ENCODE measurements around the gene TRAPPC2L. TPM values are rescaled to one million over a fixed set of nuclear protein-coding genes. Genes with fewer than 3 reads are reported as not detected.

Gene TRAPPC2L
- total and polyA plus RNA-seq, 2 experiments from 2014 or later: 59.3 to 167 TPM

DNA sequence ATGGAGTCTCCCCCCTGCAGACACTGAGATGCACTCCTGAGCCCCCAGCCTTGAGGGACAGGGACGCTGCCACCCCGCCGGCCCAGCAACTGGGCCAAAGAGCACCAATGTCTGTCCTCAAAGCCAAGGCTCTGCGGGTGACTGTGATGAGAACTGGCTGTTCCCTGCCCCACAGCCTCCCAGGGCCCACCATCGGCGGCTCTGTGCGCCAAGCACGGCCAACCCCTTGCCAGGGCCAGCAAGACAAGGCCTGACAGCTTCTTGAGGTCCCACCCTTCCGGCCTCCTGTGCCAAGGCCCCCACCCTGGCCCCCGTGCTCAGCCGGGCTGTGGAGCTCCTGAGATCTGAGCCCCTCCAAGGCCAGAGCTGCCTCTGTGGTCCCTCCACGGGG, 43.7 kb downstream of the TRAPPC2L start:
- Histone ChIP-seq H3K79me2 (replicated peaks; ENCODE audit: insufficient read depth) (no peaks in the 10 kb centered on the region), H3K27me3 (ENCODE audit: insufficient read depth) (no peaks in the 10 kb centered on the region)

More for the DNA sequence above, 43.7 kb downstream of the TRAPPC2L start:
- H3F3A ChIP-seq (replicated peaks; ENCODE audit: low read depth): no peaks in the 10 kb centered on the region
- Mint-ChIP-seq H3K27me3 (ENCODE audit: insufficient read depth, low read depth, poor library complexity) (peaks cover 7% of the 10 kb centered on the region), H3K4me3 (no peak overlapping the region), H3K4me1 (peaks cover 6% of the 10 kb centered on the region; the same call in 2 of the 3 replicates), H3K9me3 (no peaks in the 10 kb centered on the region), H3K36me3 (ENCODE audit: low read depth) (no peaks in the 10 kb centered on the region), H3K27ac (no peak overlapping the region)
- TF ChIP-seq, protein P1, sequence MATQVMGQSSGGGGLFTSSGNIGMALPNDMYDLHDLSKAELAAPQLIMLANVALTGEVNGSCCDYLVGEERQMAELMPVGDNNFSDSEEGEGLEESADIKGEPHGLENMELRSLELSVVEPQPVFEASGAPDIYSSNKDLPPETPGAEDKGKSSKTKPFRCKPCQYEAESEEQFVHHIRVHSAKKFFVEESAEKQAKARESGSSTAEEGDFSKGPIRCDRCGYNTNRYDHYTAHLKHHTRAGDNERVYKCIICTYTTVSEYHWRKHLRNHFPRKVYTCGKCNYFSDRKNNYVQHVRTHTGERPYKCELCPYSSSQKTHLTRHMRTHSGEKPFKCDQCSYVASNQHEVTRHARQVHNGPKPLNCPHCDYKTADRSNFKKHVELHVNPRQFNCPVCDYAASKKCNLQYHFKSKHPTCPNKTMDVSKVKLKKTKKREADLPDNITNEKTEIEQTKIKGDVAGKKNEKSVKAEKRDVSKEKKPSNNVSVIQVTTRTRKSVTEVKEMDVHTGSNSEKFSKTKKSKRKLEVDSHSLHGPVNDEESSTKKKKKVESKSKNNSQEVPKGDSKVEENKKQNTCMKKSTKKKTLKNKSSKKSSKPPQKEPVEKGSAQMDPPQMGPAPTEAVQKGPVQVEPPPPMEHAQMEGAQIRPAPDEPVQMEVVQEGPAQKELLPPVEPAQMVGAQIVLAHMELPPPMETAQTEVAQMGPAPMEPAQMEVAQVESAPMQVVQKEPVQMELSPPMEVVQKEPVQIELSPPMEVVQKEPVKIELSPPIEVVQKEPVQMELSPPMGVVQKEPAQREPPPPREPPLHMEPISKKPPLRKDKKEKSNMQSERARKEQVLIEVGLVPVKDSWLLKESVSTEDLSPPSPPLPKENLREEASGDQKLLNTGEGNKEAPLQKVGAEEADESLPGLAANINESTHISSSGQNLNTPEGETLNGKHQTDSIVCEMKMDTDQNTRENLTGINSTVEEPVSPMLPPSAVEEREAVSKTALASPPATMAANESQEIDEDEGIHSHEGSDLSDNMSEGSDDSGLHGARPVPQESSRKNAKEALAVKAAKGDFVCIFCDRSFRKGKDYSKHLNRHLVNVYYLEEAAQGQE (IDR thresholded peaks at IDR 0.05; ENCODE audit: unreplicated experiment): no peak
- no peak for TF ChIP-seq ZNF114 (CRISPR knock-in tag; IDR thresholded peaks at IDR 0.05)
- TF ChIP-seq, protein P2, sequence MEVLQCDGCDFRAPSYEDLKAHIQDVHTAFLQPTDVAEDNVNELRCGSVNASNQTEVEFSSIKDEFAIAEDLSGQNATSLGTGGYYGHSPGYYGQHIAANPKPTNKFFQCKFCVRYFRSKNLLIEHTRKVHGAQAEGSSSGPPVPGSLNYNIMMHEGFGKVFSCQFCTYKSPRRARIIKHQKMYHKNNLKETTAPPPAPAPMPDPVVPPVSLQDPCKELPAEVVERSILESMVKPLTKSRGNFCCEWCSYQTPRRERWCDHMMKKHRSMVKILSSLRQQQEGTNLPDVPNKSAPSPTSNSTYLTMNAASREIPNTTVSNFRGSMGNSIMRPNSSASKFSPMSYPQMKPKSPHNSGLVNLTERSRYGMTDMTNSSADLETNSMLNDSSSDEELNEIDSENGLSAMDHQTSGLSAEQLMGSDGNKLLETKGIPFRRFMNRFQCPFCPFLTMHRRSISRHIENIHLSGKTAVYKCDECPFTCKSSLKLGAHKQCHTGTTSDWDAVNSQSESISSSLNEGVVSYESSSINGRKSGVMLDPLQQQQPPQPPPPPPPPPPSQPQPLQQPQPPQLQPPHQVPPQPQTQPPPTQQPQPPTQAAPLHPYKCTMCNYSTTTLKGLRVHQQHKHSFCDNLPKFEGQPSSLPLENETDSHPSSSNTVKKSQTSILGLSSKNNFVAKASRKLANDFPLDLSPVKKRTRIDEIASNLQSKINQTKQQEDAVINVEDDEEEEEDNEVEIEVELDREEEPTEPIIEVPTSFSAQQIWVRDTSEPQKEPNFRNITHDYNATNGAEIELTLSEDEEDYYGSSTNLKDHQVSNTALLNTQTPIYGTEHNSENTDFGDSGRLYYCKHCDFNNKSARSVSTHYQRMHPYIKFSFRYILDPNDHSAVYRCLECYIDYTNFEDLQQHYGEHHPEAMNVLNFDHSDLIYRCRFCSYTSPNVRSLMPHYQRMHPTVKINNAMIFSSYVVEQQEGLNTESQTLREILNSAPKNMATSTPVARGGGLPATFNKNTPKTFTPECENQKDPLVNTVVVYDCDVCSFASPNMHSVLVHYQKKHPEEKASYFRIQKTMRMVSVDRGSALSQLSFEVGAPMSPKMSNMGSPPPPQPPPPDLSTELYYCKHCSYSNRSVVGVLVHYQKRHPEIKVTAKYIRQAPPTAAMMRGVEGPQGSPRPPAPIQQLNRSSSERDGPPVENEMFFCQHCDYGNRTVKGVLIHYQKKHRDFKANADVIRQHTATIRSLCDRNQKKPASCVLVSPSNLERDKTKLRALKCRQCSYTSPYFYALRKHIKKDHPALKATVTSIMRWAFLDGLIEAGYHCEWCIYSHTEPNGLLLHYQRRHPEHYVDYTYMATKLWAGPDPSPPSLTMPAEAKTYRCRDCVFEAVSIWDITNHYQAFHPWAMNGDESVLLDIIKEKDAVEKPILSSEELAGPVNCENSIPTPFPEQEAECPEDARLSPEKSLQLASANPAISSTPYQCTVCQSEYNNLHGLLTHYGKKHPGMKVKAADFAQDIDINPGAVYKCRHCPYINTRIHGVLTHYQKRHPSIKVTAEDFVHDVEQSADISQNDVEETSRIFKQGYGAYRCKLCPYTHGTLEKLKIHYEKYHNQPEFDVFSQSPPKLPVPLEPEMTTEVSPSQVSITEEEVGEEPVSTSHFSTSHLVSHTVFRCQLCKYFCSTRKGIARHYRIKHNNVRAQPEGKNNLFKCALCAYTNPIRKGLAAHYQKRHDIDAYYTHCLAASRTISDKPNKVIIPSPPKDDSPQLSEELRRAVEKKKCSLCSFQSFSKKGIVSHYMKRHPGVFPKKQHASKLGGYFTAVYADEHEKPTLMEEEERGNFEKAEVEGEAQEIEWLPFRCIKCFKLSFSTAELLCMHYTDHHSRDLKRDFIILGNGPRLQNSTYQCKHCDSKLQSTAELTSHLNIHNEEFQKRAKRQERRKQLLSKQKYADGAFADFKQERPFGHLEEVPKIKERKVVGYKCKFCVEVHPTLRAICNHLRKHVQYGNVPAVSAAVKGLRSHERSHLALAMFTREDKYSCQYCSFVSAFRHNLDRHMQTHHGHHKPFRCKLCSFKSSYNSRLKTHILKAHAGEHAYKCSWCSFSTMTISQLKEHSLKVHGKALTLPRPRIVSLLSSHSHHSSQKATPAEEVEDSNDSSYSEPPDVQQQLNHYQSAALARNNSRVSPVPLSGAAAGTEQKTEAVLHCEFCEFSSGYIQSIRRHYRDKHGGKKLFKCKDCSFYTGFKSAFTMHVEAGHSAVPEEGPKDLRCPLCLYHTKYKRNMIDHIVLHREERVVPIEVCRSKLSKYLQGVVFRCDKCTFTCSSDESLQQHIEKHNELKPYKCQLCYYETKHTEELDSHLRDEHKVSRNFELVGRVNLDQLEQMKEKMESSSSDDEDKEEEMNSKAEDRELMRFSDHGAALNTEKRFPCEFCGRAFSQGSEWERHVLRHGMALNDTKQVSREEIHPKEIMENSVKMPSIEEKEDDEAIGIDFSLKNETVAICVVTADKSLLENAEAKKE (CRISPR knock-in tag; IDR thresholded peaks at IDR 0.05): no peak
- no peak for TF ChIP-seq JUNB (IDR thresholded peaks at IDR 0.05; ENCODE audit: unreplicated experiment)
- TF ChIP-seq CREB1 (CRISPR knock-in tag; IDR thresholded peaks at IDR 0.05; ENCODE audit: low read depth): no peak
- TF ChIP-seq, protein P3, sequence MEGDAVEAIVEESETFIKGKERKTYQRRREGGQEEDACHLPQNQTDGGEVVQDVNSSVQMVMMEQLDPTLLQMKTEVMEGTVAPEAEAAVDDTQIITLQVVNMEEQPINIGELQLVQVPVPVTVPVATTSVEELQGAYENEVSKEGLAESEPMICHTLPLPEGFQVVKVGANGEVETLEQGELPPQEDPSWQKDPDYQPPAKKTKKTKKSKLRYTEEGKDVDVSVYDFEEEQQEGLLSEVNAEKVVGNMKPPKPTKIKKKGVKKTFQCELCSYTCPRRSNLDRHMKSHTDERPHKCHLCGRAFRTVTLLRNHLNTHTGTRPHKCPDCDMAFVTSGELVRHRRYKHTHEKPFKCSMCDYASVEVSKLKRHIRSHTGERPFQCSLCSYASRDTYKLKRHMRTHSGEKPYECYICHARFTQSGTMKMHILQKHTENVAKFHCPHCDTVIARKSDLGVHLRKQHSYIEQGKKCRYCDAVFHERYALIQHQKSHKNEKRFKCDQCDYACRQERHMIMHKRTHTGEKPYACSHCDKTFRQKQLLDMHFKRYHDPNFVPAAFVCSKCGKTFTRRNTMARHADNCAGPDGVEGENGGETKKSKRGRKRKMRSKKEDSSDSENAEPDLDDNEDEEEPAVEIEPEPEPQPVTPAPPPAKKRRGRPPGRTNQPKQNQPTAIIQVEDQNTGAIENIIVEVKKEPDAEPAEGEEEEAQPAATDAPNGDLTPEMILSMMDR (conservative IDR thresholded peaks at IDR 0.05; ENCODE audit: low read depth in 2 of 2): no peak
- TF ChIP-seq POLR2AphosphoS5 (IDR thresholded peaks at IDR 0.05; ENCODE audit: low read depth): no peak
- TF ChIP-seq EZH2 (IDR thresholded peaks at IDR 0.05; ENCODE audit: low read depth, unreplicated experiment): no peak
- no peak for TF ChIP-seq NANOG (IDR thresholded peaks at IDR 0.05; ENCODE audit: borderline replicate concordance)
- TF ChIP-seq, protein P4, sequence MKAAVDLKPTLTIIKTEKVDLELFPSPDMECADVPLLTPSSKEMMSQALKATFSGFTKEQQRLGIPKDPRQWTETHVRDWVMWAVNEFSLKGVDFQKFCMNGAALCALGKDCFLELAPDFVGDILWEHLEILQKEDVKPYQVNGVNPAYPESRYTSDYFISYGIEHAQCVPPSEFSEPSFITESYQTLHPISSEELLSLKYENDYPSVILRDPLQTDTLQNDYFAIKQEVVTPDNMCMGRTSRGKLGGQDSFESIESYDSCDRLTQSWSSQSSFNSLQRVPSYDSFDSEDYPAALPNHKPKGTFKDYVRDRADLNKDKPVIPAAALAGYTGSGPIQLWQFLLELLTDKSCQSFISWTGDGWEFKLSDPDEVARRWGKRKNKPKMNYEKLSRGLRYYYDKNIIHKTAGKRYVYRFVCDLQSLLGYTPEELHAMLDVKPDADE (IDR thresholded peaks at IDR 0.05): no peak
- no peak for TF ChIP-seq EZH2phosphoT487 (IDR thresholded peaks at IDR 0.05; ENCODE audit: unreplicated experiment)
- no peak for TF ChIP-seq STAT1 (IDR thresholded peaks at IDR 0.05; ENCODE audit: unreplicated experiment)
- TF ChIP-seq ZNF331 (CRISPR knock-in tag; IDR thresholded peaks at IDR 0.05; ENCODE audit: low read depth): no peak
- H4K20me1 ChIP-seq (replicated peaks; ENCODE audit: insufficient read depth): no peaks in the 10 kb centered on the region
- H3K4me3 ChIP-seq: no peak overlapping the region
- DNase-seq (ENCODE audit: low spot score): no peak
- no peaks in the 10 kb centered on the region for H3K36me3 ChIP-seq (ENCODE audit: insufficient read depth)
- no peaks in the 10 kb centered on the region for H3K4me1 ChIP-seq (ENCODE audit: insufficient read depth)
- H3K4me2 ChIP-seq: no peak overlapping the region
- H3K9me2 ChIP-seq (ENCODE audit: insufficient read depth): no peaks in the 10 kb centered on the region
- ATAC-seq: no peak
- no peak overlapping the region for H2AFZ ChIP-seq
- no peak overlapping the region for H3K27ac ChIP-seq (ENCODE audit: low read depth)
